ENCODE data around the gene DOC2A. TPM values are rescaled to one million over a fixed set of nuclear protein-coding genes. Genes with fewer than 3 reads are reported as not detected.

Gene DOC2A
- total and polyA plus RNA-seq, 9 of the 15 experiments (the other 6 are each of a cell fraction or from before 2014, with no cell fraction given), result 0.03 to 0.38 (median 0.28) TPM; not detected in 1

- peak; percentile 75; the same call in 1 of the 2 replicates for TF ChIP-seq ATF1 (CRISPR knock-in tag; IDR thresholded peaks at IDR 0.05)
- peak; percentile 99 for TF ChIP-seq ATF1 (tag; IDR thresholded peaks at IDR 0.05)
- peak; percentile 89 for TF ChIP-seq ZNF395 (CRISPR knock-in tag; IDR thresholded peaks at IDR 0.05)
- no peak for TF ChIP-seq ZEB2 (IDR thresholded peaks at IDR 0.05)
- peak in 1 of 2 experiments; percentile 48; a peak in 1 of 4 replicates for TF ChIP-seq ARNT (IDR thresholded peaks at IDR 0.05)
- TF ChIP-seq PHF20 (IDR thresholded peaks at IDR 0.05; ENCODE audit: partially characterized antibody), result peak; percentile 72
- TF ChIP-seq THRAP3 (IDR thresholded peaks at IDR 0.05; ENCODE audit: borderline replicate concordance), result no peak
- no peak for TF ChIP-seq ZNF408 (CRISPR knock-in tag; IDR thresholded peaks at IDR 0.05; ENCODE audit: low read depth)
- no peak for TF ChIP-seq JUNB (CRISPR knock-in tag; conservative IDR thresholded peaks at IDR 0.05)
- no peak for TF ChIP-seq MTF1 (CRISPR knock-in tag; IDR thresholded peaks at IDR 0.05; ENCODE audit: borderline replicate concordance)
- peak; percentile 81 for TF ChIP-seq SUPT5H (IDR thresholded peaks at IDR 0.05)
- TF ChIP-seq SIRT6 (IDR thresholded peaks at IDR 0.05; ENCODE audit: low read depth, low read length), result no peak
- TF ChIP-seq ETS2 (tag; IDR thresholded peaks at IDR 0.05; ENCODE audit: borderline replicate concordance, poor library complexity, severe bottlenecking), result no peak
- no peak for TF ChIP-seq CEBPZ (IDR thresholded peaks at IDR 0.05; ENCODE audit: borderline replicate concordance, low read depth, low read length)
- TF ChIP-seq HBP1 (CRISPR knock-in tag; IDR thresholded peaks at IDR 0.05), result no peak
- peak; percentile 77 for TF ChIP-seq ELF2 (CRISPR knock-in tag; IDR thresholded peaks at IDR 0.05)
- TF ChIP-seq PTRF (tag; IDR thresholded peaks at IDR 0.05), result no peak
- no peak for TF ChIP-seq ZNF280A (IDR thresholded peaks at IDR 0.05; ENCODE audit: low read depth, partially characterized antibody)
- TF ChIP-seq ZNF583 (CRISPR knock-in tag; IDR thresholded peaks at IDR 0.05), result no peak
- no peak for TF ChIP-seq PHB (CRISPR knock-in tag; IDR thresholded peaks at IDR 0.05)
- TF ChIP-seq SREBF2 (CRISPR knock-in tag; IDR thresholded peaks at IDR 0.05), result no peak
- no peak for TF ChIP-seq RHOXF2B (CRISPR knock-in tag; conservative IDR thresholded peaks at IDR 0.05)
These were observed 14.7 kb downstream of the DOC2A start, which contains the start of gene INO80E (continued) for GRCh38 chr16:29995911-29996765.
